GM19193 (cell line): ENCODE results near the gene RAB20.

Source experiments
- POLR2A ChIP-seq: IDR thresholded peaks from 4 replicates; pipeline ENCODE4 v1.6.1; 2011; ENCODE audit not compliant: insufficient read depth, insufficient read length; ENCODE audit errors: extremely low read depth

RAB20 gene

GRCh38 chr13:110562696-110563462 is 1.4 kb upstream of the RAB20 start:
- no peak for TF ChIP-seq POLR2A

DNA sequence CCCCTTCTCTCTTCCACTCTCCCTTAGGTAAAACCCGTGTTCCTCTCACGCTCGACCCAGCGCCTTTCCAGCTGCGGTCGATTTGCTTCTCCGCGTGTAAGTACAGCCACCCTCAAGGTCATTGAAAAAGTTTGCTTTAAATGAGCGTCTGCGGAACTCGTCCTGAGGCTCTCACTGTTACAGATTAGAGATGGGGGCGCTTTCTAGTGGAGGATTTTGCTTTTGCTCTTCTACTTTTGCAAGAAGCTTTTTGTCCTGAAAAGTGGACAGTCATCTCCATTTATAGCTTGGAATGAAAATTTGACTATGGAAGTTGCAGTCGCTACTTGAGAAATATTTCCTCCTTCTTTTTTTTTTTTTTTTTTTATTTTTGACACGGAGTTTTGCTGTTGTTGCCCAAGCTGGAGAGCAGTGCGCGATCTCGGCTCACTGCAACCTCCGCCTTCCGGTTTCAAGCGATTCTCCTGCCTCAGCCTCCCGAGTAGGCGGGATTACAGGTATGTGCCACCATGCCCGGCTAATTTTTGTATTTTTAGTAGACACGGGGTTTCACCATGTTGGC is 595 bp upstream of the RAB20 start:
- no peak for TF ChIP-seq POLR2A

DNA sequence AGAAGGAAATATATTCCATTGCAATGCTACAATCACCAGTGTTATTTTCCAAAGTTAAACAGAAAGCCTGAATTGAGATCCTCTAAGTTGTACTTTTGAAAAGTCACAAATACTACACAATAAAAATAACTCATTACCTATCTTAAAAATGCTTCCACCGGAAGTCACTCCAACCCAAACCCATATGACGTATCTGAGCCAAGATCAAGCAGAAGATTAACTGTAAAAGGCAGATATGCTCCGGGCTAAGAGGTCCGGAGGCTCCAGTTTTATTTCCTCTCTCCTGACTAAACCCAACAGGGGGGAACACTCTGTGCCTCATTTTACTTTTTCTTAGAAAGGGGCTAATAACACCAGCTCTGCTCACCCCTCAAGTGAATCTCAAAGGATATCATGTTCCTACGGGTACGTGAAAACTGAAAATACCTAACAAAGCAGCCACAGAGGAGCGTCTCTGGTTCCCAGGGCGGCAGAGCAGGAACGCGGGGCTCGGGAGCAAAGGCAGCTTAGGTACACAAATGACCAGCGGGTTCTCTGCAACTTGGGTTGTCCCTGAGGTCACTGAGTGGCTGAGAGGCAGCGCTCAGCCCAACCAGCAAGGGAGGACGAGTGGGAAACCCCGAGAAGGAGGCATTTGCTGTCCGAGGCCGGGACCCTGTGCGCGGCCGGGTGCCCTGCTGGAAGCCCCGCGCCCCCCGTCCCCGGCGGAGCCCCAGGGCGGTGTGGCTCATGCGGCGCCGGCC is 750 bp downstream of the RAB20 start:
- no peak for TF ChIP-seq POLR2A

DNA sequence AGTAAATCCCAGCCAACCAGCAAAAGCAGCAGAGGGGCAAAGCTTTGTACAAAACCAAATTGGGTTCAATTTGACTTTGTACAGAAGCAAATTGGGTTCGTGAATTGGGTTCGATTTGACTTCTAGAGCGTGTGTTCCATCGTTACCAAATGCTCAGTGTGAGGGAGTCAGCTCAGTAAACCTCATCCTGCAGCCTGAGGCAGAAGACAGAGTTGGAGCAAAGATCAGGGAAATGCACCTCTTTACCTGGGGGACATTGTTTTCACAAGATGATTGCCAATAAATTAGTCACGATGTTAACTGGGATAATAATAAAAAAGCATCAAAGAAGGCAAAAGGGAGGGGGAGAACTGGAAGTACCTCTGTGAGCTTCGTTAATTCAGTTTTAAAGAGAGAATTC is 1.5 kb downstream of the RAB20 start:
- TF ChIP-seq POLR2A = no peak

DNA sequence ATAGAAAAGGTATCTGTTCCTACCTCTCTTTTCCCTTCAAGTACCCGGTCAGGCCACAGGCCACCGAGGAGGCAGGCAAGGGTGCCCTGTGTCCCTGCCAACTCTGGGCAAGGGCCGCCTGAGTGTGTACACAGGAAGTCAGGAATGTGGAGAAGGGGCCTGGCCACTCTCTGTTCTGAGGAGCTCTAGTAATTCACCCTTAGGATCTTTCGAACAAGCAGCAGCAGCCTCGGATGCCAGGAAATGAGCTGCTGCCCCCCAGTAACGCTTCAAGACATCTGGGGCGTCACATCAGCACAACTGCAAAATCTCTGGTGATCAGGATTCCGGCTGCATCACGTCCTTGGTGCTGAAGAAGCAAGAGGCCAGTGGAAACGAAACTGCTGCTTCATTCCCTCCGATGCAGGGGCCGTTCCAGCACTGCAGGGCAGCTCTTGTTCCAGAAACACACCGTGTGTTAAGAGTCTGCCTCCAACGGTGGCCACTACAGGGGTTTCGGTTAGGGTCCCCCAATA is 2.0 kb downstream of the RAB20 start:
- TF ChIP-seq POLR2A = no peak

DNA sequence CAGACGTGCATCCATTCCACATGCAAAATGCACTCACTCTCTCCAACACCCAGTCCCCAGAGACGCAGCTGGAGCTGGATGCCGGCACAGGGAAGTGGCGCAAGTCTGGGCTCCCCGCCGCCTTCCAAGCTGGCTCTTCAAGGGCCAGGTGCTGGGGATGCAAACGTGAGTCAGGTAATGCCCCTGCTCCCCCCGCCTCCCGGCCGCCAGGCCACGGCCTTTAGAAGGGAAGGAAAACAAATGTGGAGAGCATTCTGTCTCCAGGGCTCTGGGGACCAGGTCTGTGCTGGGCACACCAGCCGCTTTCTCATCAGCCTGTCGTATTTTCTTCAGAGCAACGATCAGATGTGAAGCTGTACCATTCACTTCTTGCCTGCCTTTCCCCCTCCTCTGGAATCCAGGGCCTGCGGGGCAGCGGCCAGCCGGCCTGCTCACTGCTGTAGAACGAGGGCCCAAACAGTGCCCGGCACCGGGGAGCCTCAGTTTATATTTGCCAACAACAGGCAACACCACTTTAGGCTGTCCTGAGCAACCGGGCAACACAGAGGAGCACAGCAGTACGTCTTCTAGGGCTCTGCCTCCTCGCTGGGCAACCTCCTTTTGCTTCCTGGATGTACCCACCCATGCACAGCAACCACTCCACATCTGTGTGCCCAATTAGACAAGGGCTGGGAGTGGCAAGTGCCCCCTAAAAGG is 3.8 kb downstream of the RAB20 start:
- no peak for TF ChIP-seq POLR2A

DNA sequence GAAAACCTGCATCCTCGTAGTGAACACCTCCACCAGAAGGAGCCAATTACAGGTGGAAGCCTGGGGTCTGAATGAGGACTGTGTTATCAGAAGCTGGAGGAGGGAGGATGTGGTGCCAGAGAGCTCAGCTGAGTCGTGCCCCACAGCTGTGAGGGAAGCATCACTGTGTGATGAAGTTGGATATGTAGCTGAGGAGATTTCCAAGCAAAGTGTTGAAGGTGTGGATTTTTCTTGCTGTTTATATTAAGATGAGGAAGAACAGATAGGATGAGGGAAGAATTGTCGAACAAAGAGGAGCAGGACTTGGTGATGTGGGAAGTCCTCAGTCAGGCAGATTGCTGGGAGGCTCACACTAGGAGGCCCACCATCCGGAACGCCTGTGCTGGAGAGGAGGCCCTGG is 4.4 kb downstream of the RAB20 start:
- no peak for TF ChIP-seq POLR2A

GRCh38 chr13:110556224-110556606 is 5.3 kb downstream of the RAB20 start:
- TF ChIP-seq POLR2A = no peak

DNA sequence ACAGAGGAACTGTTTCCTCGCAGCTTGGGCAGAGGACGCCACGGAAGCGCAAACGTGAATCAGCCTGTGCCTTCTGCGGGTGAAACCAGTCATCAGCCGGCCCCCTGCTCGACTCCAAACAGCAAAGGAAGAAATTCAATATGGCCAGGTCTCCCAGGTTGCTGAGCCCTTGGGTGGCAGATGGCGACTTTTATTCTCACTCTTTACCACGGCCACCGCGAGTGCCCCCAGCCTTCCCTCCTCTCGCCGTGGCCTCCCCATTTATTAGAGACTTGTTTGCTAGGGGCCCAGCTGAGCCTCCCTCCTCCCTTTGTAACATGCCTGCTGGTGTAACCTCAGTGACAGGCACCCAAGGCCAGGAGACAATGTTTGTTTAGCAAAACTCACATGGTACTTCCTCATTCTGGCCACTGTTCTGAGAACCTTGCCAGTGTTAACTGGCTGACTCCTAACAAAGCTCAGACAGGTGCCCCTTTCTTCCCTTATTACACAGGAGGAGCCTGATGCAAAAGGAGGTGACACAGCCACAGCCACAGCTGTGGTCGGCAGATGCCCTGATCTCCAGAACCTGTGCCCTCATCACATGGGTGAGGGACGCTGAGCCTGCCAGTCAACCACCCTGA is 5.8 kb downstream of the RAB20 start:
- TF ChIP-seq POLR2A = no peak

DNA sequence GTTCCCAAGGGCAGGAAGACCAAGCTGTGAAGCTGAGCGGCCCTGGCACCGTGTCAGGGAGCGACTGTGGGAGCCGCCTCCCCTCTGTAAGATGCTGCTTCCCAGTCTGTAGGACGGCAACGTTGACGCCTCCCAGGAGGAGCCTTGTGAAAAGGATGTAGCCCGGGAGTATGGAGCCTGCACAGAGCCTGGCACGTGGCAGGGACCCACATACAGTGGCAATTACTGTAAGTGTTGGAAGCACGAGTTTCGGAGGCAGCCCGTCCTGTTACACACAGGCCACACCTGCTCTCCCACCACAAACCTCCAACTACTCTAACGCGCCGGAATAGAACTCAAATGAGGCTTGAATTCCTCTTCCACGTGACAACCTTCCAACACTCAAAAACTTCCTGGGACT is 6.6 kb downstream of the RAB20 start:
- no peak for TF ChIP-seq POLR2A

DNA sequence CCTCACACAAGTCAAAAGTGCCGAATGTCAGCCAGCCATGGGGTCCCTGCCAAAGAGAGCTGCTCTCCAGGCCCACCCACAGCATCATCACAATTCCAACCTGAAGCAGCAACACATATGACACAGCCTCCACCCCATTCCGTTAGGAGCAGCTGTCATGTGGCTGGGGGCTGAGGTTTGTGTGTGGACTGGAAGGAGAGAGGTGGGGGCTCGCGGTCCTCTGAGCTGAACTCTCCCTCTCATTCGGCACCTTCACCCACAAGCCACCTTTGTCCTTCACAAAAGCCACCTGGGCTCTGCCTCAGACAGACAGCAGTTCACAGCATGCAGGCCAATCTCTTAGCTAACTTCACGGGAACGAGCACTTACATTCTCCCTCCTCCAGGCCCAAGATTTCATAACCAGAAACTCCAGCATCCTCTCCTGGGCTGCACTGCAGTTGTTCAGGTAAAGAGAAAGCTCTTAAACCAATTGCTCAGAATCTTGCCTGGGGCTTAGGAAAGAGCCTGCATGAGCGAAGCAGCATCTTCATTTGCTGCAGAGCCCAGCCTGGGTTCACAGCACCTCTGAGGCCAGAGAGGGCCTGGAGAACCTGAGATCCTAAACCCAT is 7.2 kb downstream of the RAB20 start:
- no peak for TF ChIP-seq POLR2A

- TF ChIP-seq POLR2A = no peak
Observed at GRCh38 chr13:110553417-110553816, 8.1 kb downstream of the RAB20 start.

GRCh38 chr13:110552767-110553166 is 8.8 kb downstream of the RAB20 start:
- no peak for TF ChIP-seq POLR2A

GRCh38 chr13:110551284-110551683 is 10.2 kb downstream of the RAB20 start:
- no peak for TF ChIP-seq POLR2A
